HG02981 (cell line): ENCODE results near the gene LRRN2.
"Not testable (repeated sequence)": the region's sequence is repeated elsewhere in the genome, so short reads cannot be mapped to it uniquely, and the experiment has no call there.

Experiments
- ATAC-seq: cut with Tn5 transposase; IDR thresholded peaks from one replicate; pipeline ENCODE4 v1.9.1; 2021; ENCODE audit warnings: mild to moderate bottlenecking, moderate library complexity; ENCODE audit not compliant: unreplicated experiment

LRRN2 gene

DNA sequence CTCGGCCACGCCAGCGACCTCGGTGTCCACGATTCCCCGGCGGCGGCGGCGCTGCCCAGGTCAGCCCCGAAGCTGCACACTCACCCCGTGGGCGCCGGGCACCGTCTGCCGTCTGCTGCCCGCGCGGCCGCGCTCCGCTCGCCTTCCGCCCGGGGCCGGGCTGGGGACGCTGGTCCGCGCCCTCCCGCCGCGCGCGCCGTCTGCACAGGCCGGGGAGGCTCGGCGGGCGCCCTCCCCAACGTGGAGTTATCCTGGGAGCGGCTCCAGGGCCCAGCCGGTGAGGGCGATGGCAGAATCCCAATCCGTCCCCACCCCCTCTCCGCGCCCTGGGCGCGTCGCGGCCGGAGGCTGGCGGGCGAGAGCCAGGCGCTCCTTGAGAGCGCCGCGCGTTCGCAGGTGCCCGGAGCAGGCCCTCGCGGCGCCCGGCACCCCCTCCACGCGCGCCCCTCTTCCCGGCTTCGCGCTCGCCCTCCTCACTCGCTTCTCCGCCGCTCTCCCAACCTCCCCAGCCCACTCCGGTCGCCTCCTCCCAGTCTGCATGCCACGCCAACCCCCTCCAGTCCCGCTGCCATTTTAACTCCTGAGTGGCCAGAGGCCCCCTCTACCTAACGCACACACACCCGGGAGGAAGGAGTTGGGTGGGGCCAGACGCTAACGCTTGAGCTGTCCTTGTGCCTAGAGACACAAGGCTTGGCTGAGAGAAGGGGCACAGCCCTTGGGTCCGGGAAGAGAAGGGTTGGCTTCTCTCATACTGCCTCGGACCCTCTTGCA is at the start of gene LRRN2:
LRRN2 (minus strand) TSS at position 503 of the 771 bp plus-strand sequence. CDS start 65,746 bp downstream, outside the sequence.
- no peak for ATAC-seq

DNA sequence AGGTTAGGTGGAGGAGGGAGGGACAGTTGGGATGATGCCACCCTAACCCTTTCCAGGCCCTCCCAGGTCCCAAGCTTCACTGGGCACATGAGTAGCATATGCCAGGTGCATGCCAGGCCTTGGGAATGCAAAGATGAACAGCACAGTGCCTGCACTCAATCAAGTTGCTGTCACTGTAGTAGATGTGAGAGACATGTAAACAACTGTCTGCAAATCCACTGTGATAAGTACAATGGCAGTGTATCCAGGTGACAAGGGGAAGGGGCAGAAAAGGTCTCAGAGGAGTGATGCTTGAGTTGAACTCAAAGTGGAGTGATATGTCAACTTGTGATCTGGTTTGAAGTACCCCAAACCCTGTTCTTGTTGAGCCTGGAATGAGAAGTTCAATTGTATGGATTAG is 49.5 kb upstream of the LRRN2 start:
- no peak for ATAC-seq

DNA sequence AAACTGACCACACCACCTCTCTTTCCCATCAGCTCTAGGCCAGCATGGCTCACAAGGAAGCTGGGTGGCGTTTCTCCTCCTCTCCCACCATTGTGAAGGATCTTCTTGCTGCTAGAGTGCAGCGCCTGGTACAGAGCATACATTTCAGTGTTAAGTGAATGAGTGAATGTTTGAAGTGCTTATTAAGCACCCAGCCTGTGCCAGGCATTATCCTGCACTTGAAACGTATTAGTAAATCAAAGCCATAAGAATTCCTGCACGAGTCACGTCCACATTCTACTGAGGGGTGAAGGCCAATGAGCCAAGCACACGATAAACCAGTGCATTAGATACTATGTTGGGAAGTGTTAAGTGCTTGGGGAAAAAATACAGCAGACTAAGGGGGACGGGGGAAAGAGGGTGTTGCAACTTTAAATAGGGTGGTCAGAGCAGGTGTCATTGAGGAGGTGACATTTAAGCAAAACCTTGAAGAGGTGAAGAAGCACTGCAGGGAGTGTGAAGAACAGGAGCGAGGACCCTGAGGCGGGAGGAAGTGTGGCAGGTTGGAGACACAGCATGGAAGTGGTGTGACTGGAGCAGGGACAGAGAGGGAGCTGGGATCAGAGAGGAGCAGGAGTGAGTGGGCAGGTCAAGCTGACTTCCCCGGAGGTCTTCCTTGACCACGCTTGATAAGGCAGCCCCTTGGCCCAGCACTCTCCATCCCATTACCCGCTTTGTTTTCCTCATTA is 48.5 kb upstream of the LRRN2 start:
- ATAC-seq = no peak

DNA sequence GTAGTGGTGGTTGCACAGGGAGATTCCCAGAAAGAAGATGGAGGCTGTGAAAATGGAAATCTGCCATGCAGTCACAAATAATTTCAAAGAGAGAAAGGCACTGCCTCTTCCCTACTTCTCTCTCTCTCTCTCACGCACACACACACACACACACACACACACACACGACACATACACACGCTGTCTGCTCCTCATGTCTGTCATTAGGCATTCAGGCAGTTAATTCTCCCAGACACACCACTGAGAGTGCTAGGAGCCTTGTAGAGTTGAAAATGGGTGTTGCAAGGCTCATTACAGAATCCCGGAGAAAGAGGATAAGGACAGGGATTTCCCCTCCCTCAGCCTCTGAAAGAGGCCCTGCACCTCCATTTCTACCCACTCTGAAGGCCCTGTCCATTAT is 47.8 kb upstream of the LRRN2 start:
- no peak for ATAC-seq

DNA sequence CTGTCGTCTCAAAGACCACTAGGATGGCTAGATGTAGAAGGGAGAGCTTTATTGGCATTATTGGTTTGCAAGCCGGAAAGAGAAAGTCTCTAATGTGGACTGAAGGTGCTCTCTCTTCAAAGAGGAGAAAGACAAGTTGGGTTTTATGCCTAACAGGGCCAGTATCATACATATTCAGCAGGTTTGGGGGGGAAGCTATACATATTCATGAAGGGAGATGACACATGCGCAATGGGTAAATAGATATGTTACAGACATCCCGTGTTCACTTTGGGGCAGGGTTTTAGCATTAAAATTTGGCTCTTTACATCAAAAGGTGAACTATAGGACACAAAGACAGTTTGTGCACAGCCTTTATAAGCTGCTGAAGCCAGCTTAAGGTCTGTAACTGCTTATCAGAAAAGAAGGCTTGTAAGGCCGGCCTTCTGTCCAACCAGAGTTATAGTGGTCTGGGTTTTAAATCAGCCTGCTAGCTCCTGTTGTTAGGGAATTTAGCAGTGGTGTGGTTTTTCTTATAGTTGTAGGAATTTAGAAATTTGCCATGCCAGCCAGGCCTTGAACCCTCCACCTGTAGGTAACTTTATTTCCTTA is 46.5 kb upstream of the LRRN2 start:
- no peak for ATAC-seq

DNA sequence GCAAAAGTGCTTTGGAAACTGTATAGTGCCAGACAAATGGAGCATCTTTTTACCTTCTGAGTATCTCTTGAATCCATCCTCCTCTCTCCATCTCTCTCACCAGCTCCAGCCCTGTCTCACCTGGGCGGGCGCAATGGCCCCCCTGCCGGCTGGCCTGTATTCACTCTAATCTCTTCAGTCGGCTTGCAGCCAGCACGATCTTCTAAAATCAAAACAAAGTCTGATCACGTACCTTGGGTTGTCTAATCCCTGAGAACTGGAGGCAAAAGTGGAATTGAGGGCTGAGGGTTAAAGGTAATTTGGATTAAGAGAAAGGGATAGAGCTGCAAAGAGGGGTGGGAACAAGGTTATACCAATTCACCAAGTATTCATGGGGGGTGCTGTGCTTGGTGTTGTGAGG is 46.0 kb upstream of the LRRN2 start:
- ATAC-seq = no peak

DNA sequence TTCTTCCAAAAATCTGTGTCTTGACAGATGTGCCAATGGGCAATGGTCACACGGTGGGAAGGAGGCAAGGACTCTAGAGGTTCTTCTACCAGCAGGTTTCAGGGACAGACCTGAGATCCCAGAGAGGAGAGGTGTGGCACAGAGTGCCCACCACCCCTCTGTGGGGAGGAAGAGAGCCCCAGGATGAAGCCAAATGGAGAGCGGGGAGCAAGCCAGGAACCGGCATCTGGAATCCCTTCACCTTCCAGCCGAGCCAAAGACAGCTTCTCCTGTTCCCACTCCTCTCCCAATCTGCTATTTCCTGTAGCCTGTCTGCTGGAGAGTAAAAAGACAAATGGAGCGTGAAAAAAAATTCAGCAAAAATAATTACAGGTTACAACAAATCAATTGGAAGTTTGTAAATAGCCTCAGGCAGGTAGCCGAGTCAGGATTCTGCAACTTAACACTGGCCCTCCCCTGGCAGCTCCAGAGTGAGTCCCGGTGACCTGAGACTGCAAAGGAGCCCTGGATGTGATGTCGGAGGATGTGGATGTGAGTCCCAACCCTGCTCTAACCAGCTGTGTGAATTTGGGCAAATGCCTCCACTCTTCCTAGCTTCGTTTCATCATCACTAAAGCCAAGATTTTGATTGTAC is 45.4 kb upstream of the LRRN2 start:
- no peak for ATAC-seq

DNA sequence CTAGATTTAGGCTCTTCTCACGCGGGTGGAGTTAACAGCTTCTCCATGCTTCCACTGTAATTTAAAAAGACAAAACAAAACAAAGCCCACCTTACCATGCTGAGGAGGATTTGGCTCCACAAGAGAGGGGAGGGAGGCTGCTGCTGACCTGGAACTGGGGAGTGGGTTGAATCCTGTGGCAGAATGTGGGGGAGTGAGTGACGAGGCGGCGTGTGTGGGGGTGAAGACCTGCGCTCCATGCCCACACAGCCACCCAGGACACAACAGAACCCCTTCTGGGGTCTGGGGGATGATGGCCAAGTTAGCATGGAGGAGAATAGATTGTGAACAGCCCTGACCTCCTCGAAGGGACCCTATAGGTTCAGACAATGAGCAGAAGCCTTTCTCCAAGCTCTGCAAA is 44.0 kb upstream of the LRRN2 start:
- ATAC-seq = no peak

DNA sequence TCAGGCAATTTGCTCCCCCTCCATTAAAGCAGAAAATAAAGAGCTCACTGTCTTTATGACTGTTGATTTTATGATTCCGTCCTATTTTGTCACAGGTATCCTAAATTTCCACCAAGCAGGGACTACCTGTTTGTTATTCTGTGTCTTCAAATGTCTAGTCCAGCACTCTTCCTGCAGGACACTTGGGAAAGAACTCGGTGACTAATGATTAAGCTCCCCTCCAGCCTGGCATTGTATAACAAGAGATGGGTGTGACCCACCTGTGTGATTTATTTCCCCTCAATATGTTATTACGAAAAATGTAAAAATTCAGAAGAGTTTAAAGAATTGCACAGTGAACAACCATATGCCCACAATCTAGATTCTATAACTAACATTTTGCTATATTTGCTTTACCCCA is 42.9 kb upstream of the LRRN2 start:
- ATAC-seq = no peak

GRCh38 chr1:204728045-204728444 is 42.5 kb upstream of the LRRN2 start:
- ATAC-seq = no peak

DNA sequence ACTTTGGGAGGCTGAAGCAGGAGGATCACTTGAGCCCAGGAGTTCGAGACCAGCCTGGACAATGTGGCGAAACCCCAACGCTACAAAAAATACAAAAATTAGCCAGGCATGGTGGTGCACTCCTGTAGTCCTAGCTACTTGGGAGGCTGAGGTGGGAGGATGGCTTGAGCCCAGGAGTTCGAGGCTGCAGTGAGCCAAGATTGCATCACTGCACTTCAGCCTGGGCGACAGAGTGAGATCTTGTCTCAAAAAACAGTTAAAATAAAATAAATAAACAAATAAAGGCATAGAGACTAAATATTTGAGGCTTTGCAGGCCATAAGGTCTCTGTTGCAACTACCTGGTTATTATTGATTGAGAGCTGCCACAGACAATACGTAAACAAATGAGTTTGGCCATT is 41.9 kb upstream of the LRRN2 start:
- not testable (repeated sequence) for ATAC-seq

DNA sequence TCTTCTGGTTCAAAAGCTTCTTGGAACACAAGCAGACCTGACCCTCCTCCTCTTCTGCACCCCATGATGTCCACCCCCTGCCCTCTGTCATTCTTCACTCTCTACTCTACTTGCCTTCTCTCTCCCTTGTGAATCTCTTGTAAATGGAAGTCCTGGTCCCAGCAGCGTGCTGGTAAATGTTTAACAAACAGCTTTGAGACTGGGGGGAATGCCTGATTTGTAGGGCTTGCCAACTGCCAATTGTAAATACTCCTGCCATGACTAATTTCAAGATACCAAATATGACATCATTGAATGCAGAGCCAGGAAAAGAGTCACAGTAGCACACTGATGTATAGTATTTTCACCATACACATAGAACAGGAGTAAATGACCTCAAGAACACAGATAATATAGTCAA is 40.9 kb upstream of the LRRN2 start:
- ATAC-seq = no peak

DNA sequence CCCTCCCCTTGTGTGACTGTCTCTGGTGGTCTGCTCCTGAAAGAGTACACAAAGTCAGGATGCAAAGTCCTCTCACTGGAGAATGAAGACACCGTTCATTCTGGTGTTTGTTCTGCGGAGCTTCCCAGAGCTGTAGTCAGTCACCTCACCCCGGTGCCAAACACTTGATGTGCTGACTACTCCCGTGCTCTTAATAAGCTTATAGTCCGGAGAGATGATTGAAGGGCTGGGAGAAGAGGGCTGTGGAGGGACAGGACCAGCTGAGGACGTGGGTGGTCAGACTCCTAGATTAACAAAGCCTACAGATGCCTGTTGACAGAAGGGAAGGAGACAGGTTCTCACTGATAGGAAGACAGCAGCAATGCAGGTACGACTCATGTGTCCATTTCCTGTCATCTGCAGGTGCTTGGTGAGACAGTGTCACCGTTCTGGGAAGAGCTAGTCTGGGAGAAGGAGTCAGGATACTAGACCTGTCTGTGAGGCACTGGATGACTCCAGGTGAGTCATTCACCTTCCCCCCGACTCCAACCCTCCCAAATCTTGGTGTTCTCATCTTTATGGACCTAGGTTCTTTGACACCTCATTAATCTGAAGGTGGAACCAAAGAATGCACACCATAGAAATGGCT is 40.4 kb upstream of the LRRN2 start:
- no peak for ATAC-seq

DNA sequence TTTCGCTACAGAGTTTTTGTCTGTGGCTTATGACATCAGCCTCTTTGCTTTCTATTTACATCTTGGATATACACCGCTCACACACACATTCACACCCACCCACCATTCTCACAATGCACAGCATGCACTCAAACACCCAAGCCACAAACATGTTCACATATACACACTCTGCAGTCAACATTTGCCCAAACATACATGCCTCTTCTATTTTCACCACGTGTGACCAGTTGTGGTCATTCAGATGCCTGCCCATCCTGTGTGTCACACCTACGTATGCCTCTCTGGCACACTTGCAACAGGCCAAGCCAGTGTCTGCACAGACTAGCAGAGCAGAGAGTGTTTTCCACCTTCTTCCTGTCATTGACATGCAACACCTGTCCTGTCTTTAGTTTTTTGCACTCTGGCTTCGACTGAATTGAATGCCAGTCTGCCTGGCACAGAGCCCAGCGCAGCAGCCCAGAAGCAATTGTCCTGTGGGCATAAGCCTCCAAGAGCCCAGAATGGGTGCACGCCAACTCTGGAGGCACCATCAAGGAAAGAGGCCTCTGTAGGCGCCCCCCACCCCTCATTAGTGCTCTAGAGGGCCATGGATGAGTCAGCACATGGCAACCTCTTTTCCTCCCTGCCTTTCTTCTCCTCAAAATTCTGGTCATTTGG is 37.7 kb upstream of the LRRN2 start:
- ATAC-seq = no peak

- no peak for ATAC-seq
Measured at GRCh38 chr1:204721373-204722055, 36.0 kb upstream of the LRRN2 start.

GRCh38 chr1:204716660-204717059 is 31.1 kb upstream of the LRRN2 start:
- ATAC-seq = no peak

GRCh38 chr1:204714861-204715511 is 29.4 kb upstream of the LRRN2 start:
- no peak for ATAC-seq

DNA sequence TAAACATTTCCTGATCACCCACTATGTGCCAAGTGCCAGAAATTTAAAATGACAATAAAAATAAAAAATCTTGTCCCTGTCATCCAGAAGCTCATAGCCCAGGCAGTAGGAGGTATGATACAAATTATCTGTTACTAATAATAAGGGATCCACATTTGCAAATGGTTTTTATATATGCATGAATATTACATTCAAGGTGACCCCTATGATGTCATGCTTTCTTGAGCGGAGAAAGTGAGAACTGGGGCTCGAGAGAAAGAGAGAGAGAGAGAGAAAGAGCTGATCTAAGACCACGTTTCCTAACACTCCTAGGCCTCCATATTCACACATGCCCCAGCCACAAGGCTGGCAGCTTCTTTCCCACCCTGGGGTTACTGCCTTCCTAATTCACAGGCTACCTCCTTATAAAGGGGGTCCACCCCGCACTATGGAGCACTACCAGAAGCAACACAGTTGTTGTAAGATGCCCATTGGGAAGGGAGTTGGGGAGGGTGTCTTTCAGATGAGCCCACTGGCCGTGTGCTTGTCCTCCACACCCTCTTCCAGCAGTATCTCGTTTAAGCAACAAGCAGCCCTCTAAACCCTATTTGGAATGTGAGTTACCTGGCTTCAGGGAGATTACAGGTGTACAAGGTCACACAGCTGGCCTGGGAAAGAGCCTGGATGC is 28.8 kb upstream of the LRRN2 start:
- ATAC-seq = no peak

DNA sequence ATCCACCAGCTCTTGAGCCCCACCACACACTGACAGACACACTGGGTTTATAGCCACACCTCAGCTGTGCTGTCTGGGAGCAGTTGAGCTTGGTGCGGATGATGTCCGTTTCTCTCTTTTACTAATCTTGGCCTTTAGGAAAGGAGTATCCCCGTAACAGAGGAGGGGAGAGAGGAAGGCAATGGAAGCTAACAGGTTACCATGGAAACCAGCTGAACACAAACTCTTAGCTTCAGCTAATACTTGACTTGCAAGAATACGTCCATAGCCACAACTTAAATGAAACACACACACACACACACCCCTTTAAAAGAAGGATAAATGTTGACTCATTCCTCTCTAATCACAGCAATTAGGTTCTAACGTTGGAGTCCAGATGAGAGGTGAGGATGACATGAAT is 28.0 kb upstream of the LRRN2 start:
- no peak for ATAC-seq
